Measurements from ENCODE around the gene METTL21C. TPM values are rescaled to one million over a fixed set of nuclear protein-coding genes. Genes with fewer than 3 reads are reported as not detected.

METTL21C gene
- not detected in 2 replicates for total RNA-seq

DNA sequence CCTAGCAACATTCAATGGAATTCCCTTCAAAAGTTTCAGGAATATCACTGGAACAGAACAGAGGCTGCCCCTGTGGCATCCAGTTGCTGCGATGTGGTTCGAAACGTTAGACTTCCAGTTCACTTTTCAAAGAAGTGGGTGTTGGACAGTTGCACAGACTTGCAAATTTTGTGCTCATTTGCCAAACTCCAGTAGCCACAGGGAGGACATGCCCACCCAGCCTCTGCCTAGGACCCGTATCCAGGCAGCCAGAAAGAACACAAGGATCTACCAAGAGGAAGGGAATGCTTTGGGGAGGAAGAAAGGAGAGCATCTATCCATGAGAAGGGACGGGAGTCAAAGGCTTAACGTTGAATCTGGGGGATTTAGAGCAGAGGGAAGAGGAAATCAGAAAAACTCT, at the start of gene METTL21C:
METTL21C (minus strand) TSS at position 108 of the 400 bp plus-strand sequence. CDS start 546 bp downstream, outside the sequence.

Other genes starting within 250 kb of the METTL21C start
- 31.5 and 41.2 TPM in 2 replicates for gene TPP2, start 98.1 kb downstream of the METTL21C start, total RNA-seq
- gene TEX30, start 78.7 kb upstream of the METTL21C start, total RNA-seq, result 13.0 and 20.6 TPM in 2 replicates
- 16.6 and 21.2 TPM in 2 replicates for gene POGLUT2, start 103.9 kb upstream of the METTL21C start, total RNA-seq
- gene BIVM, start 104.1 kb upstream of the METTL21C start, total RNA-seq, result 9.7 and 14.8 TPM in 2 replicates
- 40.0 and 43.3 TPM in 2 replicates for gene ERCC5, start 151.0 kb upstream of the METTL21C start, total RNA-seq